ENCODE measurements around the gene ANKRD29.

Gene ANKRD29

DNA sequence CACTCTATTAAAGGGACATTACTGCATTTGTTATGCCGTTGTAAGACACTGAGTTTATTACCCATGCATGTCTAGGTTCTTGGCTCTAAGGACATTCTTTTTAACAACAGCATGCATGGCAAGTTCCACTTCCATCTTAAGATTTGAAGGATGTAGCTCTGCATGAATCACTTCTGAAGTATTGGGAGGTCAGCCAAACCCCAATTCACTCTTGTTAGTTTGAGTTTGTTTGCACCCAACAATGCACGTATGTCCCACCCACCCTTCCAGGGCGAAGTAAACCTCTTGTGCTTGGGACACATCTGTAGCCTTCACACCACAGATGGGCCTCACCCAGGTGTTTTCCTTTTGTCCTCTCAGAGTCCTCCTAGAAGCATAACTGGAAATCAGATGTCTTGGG, 21.0 kb upstream of the ANKRD29 start:
- no peak for DNase-seq

GRCh38 chr18:23683155-23683554, 20.4 kb upstream of the ANKRD29 start:
- DNase-seq, result no peak

DNA sequence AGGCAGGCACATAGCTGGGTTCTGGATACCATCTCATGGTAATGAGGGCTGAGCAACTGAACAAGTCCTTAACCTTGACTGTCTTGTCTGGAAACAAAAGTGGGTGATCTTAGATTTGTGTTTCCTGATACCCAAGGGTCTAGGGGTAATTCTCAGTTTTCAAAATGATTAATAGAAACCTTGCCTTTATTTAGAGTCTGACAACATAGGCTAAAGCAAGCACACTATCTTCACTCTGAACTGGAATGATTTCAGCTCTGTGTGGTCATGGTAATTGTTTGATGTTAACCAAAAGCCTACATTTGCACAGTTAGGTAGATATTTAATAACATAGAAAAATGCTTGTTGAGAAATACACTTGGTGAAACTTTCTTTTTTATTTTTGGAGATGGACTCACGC, 19.8 kb upstream of the ANKRD29 start:
- no peak for DNase-seq

DNA sequence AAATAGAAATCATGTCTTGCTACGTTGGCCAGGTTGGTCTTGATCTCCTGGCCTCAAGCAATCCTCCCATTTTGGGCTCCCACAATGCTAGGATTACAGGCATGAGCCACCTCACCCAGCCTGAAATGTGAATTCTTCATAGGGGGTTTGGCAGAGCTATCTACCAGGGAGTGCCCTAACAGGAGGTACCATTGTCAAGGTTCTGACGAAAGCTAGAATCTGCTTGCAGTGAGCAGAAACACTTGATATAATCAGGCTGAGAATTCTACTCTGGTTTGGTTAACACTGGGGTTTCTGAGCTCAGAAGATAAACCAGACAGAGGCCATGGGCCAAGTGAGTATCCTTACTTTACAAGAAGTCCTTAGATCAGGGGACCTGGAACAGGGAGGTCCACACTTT, 19.3 kb upstream of the ANKRD29 start:
- DNase-seq, result no peak

GRCh38 chr18:23675896-23676295, 13.2 kb upstream of the ANKRD29 start:
- no peak for DNase-seq

GRCh38 chr18:23675236-23675635, 12.5 kb upstream of the ANKRD29 start:
- no peak for DNase-seq

DNA sequence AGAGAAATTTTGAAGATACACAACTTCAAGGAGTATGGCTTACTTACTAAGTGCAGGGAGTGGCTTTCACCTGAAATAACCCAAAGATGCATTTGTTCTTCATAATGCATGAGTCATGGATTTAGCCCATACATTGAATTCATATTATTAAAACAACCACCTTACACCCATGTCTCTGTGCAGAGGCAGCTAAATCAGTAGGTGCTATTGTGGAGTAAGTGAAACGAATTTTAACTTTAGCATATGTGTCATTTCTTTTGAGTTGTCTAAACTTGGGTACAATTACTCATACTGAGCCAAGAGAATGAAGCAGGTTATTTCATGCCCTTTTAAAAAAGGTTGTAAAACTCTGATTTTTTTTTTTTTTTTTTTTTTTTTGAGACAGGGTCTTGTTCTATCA, 11.0 kb upstream of the ANKRD29 start:
- no peak for DNase-seq

- DNase-seq, result no peak
Observed at GRCh38 chr18:23671564-23671963, 8.9 kb upstream of the ANKRD29 start.

GRCh38 chr18:23669804-23670405, 7.2 kb upstream of the ANKRD29 start:
- DNase-seq, result no peak

- DNase-seq, result no peak
Observed at GRCh38 chr18:23669202-23669766, 6.6 kb upstream of the ANKRD29 start.

DNA sequence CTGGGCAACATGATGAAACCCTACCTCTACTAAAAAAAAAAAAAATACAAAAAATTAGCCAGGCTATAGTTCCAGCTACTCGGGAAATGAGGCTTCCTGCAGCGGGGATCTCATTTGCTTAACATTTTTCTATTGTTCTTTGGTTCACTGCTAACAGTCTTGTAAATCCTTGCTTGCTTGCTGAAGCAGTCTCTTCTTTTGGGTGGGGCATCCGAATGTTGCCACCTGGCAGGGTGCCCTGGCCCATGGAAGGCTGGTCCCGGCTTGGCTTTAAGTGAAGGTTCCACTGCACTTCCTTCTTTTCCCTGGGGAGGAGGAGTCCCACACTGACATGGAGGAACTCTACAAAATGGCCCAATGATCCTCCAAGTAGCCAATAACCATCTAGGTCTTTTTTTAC, 6.0 kb upstream of the ANKRD29 start:
- DNase-seq, result no peak

GRCh38 chr18:23667114-23667513, 4.4 kb upstream of the ANKRD29 start:
- DNase-seq, result no peak

- no peak for DNase-seq
Observed at GRCh38 chr18:23664674-23665073, 2.0 kb upstream of the ANKRD29 start.

DNA sequence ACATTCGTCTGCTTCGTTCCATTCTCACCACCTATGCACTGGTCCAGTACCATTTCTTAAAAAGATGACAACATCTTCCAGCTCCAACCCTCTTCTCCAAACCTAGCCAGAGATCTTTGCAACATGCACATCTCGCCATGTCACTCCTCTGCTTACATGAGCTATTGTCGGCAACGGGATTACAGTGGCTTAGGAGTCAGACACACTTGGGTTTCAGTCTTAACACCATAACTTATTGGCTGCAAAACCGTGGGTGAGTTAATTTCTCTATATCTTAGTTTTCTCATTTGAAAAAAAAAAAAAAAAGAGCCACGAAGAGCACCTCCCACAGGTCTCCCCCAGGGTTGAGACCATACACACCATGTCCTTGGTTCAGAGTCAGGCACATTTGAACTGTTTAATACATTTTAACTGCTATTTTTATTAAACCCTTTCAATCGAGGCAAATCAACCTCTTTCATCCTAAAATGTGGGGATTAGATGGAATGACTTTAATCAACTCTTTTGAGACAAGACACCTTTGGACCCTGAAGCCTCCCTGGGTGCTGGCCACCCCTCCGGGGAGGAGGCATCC, 889 bp downstream of the ANKRD29 start:
- no peak for DNase-seq

DNA sequence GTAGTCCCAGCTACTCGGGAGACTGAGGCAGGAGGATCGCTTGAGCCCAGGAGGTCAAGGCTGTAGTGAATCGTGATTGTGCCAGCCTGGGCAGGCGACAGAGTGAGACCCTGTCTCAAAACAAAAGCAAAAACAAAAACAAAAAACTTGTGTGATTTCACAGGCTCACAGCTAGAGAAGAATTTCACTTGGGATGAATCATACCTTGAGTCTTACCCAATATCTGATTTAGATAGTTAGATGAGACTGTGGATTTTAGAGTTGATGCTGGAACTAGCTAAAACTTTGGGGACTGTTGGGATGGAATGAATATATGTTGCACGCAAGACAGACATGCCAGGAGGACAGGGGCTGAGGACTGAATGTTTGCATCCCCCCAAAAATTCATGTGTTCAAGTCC, 4.4 kb downstream of the ANKRD29 start:
- no peak for DNase-seq

DNA sequence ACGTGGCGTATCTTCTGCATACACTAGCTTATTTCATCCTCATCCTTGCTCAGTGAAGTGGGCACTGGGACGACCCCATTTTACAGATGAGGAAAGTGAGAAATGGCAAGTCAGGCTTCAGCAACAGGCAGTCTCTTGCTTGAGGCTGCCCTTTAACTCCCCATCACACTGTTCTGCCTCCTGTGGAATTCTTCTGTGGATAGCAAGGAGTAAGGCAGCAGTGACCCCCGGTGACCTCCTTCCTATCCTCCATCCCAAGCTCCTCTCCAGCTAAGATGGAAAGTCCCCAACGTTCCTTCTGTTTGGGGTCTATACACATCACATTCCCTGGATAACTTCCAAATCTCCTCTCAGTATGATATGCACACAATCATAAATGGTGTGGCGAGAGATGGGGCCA, 10.5 kb downstream of the ANKRD29 start:
- DNase-seq, result no peak

- DNase-seq, result no peak
Observed at GRCh38 chr18:23650968-23651927, 11.5 kb downstream of the ANKRD29 start.

DNA sequence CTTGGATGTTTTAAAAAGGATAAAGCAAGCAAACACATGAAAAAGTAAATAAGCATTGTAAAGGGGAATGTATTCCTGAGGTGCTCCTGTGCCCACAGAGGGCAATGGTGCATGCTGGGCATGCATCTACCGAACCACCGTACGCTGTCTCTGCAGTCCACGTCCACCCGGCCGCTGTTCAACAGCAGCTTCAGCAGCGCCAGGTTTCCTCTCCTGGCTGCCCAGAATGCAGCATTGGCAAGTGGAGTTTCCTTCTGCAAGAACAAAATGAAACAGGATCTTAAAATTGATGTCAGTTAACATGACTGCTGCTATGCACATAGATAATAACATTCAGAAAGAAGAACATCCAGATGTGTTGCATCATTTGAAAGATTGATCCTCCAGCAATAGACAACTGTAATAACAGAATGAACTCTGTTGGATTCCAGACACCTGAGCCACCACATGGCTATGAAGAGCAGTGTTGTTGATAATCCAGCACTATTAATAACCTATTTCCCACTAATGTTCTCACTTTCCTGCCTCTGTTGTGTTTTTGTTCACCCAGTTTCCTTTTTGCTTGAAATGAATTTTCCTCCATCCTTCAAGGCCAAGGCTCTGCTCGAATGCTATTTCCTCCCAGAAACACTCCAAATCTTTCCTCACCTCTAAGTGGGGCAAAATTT, 13.6 kb downstream of the ANKRD29 start:
- DNase-seq, result no peak

DNA sequence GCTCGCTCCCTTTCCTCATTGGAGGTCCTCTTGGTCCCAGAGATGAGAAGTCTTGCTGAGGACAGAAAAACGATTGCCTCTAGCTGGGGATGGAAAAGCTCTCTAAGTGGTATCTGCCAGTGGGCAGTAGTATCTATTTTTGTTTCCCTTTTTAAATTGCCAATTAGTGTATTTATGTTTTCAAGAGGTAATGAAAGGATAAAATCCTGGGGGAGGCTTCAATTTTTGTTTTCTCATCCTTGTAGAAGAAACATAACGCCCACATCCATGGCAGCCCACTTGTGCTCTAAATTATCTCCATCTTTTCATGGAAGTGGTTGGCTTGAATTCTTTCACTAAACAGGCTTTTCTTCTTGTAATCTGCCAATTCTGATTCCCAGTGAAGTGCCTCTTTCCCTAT, 14.3 kb downstream of the ANKRD29 start:
- no peak for DNase-seq

GRCh38 chr18:23646282-23646681, 16.4 kb downstream of the ANKRD29 start:
- no peak for DNase-seq

DNA sequence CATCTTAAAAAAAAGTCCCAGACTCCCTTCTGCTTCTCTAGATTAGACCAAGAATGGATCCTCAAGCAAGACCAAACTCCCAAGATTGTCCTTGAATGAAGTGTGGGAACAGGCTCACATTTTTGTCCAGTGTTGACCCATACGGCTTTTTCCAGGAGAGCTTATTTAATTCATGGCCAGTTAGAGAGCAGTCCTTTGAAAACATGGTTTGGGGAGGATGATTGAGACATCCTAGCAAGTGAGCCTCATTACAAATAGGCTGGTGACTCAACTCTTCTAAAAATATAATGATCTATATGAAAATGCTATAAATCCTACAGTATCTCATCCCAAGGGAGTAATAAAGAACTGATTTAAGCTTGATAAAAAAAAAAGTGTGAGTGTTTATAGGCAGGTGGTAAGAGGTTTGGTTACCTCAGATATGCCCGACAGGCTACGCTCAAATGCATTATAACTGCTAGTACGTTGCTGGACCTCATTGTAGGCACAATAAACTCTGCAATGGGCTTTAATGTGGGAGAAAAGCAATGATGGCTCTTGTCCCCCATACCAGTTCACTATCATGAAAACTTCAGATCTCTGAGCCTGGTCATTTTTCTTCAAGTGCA, 17.0 kb downstream of the ANKRD29 start:
- DNase-seq, result no peak

GRCh38 chr18:23643815-23644490, 18.8 kb downstream of the ANKRD29 start:
- no peak for DNase-seq
